ENCODE data around the gene ADAMTSL2.

ADAMTSL2 gene

DNA sequence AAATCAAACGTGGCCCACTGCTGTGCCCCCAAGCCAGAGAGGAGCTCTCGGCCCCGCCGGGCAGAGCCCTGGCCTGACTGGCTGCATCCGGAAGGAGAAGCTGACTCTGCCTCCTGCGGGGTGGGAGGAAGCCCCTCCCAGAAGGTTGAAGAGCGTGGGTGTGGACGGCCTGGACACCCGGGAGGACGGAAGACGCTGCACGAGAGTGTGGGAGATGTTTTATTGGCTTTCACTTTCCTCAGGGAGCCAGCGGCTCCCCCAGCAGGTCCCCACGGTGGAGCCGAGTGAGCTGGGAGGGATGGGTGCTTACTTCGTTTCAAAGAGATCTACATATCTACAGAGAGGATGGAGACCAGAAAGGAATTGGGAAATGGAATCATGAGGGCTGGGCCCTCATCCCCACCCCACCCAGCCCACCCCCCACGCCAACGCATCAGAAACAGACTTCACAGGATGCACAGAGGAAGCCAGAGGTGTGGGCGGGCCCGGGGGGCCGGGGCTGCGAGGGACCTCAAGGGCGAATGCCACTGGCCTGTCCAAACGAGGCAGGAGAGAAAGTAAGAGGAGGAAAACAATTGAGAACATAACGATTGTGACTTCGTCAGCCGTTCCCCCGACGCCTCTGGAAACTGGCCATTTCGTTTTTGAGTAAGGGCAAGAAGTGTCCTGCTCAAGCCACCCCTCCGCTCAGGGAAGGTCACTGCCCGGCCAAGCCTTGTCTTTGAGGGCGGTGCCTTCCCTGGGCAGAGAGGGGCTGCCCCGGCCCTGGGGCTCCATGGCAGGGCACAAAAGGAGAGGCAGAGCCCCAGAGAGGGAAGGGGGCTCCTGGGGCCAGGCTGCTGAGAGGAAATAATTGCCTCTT lies 42.6 kb downstream of the ADAMTSL2 start:
- DNase-seq, result no peak

DNA sequence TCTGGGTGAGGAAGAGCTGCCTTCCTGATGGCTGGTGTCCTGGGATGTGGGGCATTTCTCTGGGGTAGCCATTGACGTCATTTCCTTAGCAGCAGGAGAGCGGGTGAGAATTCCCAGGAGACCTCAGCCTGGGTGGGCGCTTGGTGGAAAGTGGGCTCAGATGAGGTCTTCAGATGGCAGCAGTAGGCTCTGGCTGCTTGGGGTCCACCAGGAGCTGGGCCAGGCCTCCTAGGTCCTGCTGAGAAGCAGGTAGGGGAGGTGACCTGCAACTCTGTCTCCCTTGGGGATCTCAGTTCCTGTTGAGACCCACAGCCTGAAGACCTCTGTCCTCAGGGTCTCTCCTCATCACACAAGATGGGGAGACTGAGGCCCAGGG lies 43.2 kb downstream of the ADAMTSL2 start:
- no peak for DNase-seq

DNA sequence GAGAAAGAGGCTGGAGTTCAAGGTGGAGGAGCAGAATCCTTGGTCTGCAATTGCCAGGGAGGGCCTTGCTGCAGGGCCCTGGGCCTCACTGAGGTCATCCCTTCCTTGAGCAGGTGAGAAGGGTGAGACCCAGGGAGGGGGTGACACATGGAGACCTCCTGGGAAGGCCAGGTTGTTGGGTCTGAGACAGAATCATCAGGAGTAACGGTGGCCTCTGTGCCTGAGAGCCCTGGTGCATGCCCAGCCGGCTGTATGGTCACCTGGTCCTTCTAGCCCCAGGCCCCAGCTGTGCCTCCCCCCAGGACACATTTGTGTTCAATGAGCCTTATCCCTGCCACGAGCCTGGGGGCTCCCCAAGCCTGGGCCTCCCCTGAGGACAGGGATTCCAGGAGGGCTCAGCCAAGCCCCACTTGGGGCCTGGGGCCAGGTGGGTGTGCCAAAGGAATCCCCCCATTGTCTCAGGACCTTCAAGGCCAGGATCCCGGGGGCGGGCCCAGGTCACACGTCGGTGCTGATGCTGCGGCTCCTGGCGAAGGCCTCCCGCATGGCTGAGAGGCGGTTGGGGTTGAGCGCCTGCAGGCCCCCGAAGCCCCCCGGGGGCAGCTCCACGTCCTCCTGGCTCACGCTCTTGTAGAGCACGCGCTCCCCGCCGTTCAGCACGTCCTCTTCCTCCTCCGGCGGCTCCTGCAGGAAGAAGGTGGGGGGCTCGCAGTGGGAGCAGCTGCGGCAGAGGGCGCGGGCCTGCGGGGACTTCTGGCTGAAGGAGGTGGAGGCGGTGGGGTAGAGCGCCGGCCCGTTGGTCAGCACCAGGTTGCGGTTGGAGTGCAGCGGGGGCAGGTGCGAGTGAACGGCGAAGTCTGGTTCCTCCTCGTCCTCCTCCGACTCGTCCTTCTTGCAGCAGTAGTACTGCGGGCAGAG lies 44.3 kb downstream of the ADAMTSL2 start:
- DNase-seq, result no peak

DNA sequence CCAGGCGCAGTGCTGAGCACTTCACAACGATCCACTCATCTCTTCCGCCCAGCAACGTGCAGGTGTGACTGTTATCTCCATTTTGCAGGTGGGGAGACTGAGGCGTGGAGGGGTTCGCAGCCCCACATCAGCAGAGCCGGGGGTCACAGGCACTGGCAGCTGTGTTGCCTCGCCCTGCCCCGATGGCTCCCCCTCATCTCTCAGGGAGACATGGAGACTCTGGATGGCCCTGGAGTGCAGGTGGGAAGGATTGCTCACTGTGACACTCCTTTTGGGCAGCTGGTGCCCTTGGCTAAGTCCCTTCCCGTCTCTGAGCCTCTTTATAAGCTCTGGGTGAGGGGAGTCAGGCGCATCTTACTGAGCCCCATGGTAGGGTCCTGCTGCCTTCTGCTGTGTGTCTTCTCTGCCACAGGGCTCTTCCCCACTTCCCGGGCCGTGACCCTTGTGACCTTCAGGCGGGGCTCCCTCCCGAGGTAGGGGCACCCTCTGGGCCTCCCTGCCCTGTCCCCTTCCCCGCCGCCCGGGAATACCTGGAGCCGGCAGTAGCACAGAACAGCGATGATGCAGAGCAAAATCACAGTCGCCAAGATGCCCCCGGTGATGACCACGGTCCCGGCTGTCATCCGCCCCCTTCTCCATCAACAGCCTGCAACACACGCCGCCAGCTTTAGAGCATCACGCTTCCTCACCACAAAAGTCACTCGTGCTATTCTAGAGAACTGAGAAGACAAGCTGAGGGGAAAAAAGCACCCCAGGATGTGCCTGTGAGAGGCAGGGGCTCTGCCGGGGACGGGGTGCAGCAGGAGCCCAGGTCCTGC lies 45.3 kb downstream of the ADAMTSL2 start:
- DNase-seq, result no peak

DNA sequence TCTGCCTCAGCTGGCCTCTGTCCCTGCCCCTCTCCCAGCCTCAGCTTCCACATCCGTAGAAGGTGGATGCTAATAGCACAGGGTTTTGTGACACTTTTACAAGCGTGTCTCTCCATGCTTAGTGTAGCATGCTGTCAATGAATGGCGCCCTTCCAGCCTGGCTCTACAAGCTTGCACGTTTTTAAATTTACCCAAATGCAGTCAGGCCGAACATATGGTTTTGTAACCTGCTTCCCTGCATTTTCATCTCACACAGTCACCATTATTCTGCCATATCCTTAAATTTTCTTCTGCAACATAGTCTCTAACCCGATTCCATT lies 45.9 kb downstream of the ADAMTSL2 start:
- no peak for DNase-seq

DNA sequence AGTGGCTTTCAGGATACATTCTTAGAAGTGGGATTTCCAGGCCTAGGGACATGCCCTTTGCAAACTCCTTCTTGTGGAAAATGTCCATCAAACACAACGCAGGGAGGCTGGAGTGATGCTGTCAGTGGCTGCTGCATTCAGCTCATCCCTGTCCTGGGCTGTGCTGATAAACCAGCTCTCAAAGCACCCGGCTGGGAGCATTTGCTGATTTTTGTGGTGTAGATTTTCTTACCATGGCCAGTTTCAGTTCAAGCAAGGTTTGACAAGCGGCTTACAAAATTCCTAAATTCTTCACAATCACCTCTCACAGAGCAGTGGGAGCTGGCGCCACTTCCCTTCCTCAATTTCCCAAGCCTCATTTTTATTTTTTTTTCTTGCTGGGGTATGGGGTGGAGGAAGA lies 46.5 kb downstream of the ADAMTSL2 start:
- no peak for DNase-seq

DNA sequence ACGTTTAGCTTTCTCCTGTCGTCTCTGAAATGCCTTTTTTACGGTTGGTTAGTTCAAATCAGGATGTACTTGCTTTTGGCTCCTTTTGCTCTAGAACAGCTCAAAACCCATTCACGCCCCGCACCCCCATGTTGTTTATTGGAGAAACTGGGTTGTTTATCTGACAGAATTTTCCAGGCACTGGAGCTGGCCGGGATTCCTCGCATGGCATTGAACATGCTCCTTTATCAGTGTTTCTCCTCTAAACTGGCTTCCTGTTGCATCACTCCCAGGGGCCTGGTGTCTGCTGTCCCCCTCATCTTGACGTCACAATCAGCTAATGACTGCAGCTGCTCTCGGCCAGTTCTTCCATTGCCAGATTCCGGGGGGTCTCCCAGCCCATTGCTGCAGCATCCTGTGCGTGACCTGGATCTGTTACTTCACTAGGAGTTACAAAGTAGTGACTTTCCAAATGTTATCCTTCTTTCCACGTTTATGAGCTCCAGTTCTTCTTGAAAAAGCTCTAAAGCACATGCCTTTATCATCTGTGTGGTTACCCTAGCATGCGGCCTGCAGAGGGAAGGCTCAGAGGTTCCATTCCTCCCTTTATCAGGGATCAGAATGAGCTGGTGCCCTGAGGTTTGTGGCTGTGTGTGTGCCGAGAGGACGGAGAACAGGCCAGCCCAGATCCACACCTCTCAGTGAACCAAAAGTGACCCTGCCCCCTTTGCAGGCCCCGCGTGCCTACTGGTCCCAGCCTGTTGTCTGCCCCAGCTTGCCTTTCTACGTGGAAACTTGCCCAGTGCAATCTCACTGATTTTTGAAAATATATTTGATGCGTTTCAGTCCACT lies 47.2 kb downstream of the ADAMTSL2 start:
- no peak for DNase-seq

DNA sequence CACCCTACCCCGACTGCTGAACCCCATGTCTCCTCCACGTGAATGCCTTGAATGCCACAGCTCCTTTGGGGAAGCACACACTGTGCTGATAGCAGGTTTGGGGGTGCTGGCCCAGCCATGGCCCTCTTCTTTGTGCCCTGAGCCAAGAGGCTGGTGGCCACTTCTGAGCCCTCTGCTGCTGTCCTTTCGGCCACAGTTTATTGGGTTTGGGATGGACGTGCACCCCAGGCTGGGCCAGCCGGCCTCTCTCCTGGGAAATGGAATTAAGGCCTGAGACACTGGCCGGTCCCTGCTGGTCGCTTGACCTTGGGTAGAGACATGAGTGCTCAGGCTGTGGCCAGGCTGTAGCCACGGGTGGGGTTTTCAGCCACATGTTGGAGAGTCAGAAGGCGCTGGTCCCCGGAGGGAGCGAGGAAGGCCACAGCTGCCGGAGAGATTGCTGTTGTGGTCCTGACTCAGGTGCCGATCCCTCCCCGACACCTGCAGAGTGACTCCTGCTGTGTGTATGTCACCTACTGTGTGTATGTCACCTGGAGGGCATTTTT lies 48.1 kb downstream of the ADAMTSL2 start:
- DNase-seq, result no peak

DNA sequence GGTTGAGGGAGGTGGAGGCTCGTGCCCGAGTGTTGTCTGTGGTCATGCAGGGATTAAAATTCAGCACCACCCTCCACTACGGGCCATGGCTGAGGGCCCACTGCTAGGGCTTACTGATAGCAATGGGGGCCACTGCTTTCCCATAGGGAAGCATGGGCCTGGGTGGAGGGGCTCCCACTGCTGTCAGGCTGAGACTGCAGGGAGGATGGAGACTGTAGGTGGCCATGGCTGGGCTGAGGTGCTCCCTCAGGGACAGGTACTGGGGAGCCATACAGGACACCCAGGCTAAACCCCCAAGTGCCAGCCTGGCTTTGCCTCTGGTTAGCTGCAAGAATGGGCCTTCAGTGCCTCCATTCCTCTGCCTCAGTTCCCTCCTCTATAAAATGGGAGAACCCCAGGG lies 48.6 kb downstream of the ADAMTSL2 start:
- no peak for DNase-seq

DNA sequence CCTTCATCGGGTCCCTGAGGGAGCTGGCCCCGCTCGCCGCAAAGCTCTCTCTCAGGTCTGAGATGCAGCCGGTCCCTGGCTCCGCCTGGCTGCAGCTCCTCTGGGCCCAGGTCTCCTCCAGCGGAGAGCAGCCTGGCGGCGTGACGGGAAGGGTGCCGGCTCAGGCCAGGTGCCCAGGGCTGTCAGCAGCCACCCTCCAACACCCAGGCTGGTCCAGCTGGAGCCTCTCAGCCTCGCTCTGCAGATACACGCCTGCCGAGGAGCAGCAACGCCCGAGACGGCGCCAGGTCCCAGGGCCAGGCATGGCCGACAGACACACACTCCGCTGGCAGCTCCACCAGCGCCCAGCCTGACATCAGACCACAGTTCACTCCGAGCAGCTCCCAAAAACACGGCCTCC lies 49.1 kb downstream of the ADAMTSL2 start:
- DNase-seq, result no peak

DNA sequence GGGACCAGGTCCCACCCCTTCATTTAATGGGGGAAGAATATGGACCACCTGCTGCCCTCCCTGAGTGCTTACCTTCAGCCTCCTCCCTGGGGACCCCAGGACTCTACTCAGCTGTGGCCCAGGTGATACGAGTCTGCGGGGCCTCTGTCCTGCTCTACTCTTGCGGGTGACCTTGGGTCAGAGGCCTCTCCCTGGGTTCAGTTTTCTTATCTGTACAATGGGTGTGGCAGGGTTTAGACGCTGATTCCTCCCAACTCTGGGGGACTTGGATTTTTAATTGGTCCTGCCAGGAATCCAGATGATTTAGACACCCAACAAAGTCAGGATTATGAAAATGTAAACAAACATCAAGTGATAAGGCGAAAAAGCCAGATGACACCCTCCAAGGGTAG lies 49.7 kb downstream of the ADAMTSL2 start:
- DNase-seq, result no peak

DNA sequence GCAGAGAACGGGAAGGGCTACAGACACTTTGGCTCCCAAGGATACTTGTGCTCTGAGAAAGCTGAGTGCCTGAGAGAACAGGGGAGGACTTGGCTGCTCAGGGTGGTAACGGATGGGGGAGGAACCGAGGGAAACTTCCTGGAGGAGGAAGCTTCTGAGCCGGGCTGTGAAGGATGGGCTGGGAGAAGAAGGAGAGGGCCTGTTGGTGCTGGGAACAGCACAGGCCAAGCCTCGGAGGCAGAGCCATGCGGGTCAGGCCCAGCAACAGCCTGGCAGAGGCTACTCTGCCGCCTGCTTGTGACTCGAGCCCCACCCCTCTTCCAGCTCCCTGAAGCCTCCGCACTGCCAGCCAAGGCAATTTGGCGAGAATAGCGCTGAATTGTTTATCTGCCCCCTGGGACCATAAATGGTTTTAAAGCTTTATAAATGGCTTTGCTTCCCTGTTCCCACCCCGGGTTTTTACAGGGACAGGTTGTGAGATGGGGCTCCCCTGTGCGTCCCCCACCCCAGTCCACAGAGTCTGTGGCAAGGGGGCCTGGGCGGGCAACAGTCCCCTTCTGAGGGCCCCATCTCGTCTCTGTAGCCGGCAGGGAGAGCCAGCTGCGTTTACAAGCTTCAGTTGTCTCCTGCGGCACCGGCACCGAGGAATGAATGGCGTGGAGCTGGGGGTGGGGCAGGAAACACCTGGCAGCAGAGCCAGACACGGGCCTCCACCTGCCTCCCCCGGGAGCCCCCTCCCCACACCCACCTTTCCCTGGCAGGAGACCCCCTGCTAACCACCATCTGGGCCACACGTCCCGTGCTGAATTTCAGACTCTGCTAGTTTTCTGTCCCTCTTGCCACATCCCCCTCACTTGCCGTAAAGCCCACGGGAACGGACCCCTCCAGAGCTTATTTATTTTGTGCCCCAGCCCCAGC lies 50.3 kb downstream of the ADAMTSL2 start:
- DNase-seq, result no peak

DNA sequence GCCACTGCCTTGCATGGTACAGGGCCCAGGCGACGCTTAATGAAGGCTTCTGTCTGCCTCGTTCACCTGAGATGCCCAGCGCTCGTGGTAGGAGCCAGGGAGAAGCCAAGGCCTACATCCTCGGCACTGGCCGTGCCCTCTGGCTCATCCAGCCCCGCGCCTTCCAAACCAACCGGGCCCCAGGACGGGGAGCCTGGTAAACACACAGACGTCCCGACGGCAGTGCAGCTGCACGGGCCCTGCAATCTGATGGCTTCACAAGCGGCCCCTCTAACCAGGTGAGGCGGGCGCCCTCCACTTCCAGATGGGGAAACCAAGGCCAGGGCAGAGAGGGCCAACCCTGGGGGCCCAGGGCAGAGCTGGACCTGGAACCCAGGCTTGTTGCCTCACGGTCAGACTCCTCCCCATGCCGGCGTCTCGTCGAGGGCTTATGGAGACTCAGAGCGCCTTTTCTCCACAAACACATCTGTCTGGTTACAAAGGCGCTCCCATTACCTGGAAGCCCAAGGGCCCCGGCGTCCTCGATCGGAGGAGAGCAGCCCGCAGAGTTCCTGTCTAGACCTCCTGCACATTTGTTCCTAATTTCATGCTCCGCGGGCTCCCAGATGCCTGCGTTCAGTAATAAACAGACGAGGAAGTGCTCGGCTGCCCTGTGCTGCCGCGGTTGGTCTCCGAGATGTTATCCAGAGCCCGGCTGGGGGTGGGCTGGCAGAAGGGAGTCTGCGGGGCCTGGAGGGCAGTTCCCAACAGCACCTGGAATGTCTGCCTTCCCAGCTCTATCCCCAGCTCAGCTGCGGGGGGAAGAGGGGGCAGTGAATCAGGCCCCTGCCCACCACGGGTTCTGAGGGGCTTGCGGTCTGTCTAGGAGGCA lies 51.2 kb downstream of the ADAMTSL2 start:
- no peak for DNase-seq

DNA sequence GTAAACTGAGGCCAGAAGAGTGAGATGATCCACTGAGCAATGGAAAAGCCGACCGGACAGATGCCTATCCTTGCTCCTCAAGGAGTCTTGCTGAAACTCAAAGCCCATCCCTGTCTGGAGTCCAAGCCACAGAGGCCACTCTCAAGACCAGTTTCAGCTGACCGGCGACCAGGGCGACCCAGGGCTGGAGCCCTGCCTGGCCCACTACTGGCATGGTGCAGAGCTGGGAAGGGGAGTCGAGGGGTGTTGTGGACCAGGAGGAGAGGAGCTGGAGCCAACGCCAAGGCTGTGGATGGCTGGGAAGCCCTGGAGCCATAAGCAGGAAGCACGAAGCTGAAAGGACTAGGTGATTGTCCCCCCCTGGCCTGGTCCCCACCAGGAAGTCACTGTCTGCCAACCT lies 52.5 kb downstream of the ADAMTSL2 start:
- DNase-seq, result no peak

DNA sequence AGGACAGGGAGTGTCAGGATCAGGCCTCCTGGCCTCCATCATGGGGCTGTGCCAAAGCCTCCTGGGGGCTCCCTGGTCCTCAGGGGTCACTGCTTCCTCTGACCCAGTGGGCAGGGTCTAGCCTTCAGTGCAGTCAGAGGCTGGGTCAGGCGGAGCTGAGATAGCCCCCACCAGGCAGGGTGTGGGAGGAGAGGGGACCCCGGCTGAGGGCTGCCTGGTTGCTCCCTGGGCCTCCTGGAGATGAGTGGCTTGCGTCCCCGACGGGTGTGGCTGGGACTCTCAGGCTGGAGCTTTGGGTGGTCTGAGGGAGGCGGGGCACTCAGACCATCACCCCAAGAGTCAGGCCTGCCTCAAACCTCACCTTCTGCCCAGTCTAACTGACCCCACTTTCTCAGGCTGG lies 53.0 kb downstream of the ADAMTSL2 start:
- DNase-seq, result no peak

DNA sequence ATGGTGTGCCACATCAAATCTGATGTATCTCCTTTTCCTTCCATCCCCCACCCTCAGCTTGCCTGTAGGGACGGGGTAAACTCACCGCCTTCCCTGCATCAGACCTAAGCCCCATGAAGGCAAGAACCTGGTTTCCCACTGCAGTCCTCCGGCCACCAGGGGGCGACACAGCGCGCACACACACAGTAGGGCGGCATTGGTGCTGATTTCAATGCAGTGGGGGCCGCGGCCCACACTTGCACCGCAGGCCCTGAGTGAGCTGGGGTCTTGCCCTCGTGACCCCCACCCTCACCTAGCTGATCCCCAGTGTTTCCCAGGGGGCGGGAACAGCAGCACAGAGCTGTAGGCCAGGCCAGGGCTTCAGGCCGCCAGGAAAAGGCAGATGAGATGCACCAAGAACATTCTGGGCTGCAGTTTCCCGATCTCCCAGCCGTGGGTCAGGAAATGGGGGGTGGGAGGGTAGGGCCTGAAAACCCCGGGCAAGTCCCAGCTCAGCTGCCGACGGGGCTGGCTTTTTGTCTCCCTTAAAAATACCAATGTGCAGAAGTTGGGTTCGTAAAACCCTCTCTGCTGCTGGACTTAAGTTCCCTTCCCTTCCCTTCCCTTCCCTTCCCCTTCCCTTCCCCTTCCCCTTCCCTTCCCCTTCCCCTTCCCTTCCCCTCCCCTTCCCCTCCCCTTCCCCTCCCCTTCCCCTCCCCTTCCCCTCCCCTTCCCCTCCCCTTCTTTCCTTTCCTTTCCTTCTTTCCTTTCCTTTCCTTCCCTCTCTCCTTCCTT lies 55.1 kb downstream of the ADAMTSL2 start:
- peak in 3 of 5 donors; percentile 7 to 32 (median 31) for DNase-seq

DNA sequence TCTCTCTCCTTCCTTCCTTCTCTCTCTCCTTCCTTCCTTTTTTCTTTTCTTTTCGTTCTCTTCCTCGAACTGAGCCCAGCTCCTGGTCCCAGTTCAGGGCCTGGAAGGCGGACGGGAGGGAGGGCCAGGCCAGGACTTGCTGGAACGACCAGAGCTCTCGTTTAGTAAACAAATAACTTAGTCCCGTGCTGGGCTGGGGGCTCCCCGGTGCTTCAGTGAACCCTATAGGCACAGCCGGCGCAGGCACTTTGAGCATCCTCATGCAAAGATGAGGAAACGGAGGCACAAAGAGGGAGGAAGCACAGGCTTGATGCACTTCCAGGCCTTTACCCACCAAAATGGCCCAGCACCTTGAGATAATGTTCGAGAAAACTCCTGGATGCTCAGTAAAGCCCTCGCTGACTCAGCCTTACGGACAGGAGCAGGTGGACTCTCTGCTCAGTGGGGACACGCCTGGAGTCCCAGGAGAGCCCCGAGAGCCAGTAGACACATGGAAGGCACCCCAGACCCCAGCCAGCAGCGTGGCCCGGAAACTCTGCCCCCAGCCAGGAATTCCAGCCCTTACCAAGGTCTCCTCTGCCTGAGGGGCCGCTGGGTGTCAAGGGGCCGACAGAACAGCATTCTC lies 55.8 kb downstream of the ADAMTSL2 start:
- DNase-seq, result no peak

DNA sequence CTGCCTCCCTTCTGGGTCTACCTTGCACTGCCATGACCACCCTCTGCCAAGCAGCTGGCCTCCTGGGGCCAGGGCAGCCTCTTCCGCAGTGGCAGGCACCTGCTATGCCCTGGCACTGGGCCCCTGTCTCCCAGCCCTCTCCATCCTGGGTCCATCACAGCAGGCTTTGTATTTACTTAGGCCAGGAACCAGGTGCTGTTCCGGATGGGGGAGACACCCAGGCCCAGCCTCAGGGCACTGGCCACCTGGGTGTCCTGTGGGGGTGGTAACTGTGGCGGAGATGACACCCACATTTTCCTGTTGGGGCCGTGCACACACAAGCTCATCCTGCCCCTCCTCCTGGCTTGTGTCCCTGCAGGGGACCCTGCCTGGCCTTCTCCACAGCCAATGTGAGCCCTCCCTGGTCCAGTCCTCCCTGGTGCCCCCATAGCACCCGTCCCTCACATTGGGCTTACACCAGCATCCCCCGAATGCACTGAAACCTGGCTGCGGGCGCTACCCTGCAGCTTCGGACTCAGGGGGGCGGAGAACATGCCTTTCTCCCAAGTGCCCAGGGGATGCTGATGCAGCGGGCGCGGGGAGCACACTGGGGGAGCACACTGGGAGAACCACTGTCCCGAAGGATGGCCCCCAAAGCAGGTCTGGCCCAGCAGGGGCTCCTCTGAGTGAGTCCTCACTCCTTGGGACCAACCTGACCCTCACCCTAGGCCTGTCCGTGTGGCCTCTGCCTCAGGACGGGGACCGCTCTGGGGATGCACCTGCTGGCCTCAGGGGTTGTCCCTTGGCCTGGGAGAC lies 56.8 kb downstream of the ADAMTSL2 start:
- DNase-seq, result no peak
